Ovary (tissue), 3 donors: ENCODE measurements around the gene HAUS6.

Source experiments
- EP300 ChIP-seq: sonication (generic); formaldehyde crosslinking; IDR thresholded peaks from one replicate; pipeline ENCODE4 v1.6.1; 2017; ENCODE audit warnings: antibody characterized with exemption
- POLR2A ChIP-seq: fragments of 450-650 bp; IDR thresholded peaks from one replicate; pipeline ENCODE4 v1.6.1; 2017; ENCODE audit warnings: antibody characterized with exemption, mild to moderate bottlenecking, moderate library complexity
- TF ChIP-seq, protein P1 (sequence below), 3 donors: fragments of 450-650 bp in 2 of 3; fragments of 200-600 bp in 1 of 3; IDR thresholded peaks; one replicate each; pipeline versions ENCODE4 v1.5.1 to v1.8.0; 2016 to 2022; ENCODE audit warnings: antibody characterized with exemption in 3 of 3, mild to moderate bottlenecking in 1 of 3
- donor health status: DM: no; HTN: no; CAD: no.

DNA sequence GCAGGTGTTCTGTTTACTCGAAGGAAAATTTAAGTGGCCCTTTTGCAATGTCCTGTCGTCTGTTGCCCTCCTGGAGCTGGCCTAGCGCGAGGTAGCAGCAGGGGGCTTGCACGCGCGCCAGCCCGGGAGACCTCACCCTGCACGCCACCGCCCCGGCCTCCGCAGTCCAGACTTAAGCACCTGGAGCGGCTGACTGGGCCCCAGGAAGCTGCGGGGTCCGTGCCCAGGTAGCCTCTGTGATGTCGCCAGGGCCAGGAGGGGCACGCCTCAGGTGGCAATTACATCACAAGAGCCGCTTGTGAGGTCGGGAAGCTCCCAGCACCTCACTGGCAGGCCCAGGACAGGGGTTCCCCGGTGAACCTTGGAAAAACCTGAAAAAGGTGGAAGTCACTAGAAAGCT, 69.7 kb downstream of the HAUS6 start, which contains the start of gene SAXO1:
- TF ChIP-seq EP300: no peak
- TF ChIP-seq, protein P1, sequence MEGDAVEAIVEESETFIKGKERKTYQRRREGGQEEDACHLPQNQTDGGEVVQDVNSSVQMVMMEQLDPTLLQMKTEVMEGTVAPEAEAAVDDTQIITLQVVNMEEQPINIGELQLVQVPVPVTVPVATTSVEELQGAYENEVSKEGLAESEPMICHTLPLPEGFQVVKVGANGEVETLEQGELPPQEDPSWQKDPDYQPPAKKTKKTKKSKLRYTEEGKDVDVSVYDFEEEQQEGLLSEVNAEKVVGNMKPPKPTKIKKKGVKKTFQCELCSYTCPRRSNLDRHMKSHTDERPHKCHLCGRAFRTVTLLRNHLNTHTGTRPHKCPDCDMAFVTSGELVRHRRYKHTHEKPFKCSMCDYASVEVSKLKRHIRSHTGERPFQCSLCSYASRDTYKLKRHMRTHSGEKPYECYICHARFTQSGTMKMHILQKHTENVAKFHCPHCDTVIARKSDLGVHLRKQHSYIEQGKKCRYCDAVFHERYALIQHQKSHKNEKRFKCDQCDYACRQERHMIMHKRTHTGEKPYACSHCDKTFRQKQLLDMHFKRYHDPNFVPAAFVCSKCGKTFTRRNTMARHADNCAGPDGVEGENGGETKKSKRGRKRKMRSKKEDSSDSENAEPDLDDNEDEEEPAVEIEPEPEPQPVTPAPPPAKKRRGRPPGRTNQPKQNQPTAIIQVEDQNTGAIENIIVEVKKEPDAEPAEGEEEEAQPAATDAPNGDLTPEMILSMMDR (IDR thresholded peaks at IDR 0.05): no peak
- TF ChIP-seq POLR2A: no peak
